ENCODE results near the gene RALBP1.

DNA sequence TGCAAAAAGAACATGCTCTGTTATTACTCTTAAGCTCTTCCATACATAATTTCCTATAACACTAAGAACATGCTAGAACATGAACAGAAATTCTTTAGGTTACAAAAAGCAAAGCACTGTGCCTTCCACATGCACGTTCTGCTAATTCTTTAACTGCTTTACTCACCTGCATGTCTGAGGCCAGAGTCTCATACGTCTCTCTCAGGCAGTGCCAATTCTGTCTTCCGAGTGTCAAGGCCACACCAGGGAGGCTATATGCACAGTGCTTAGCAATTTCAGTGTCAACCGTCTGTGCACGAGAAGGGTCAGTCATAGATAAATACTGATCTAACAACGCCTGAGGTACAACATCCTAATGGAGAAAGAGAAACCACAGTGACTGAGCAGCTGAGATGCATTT is 83.9 kb downstream of the RALBP1 start:
- TF ChIP-seq POLR2A (IDR thresholded peaks at IDR 0.05): no peak
- TF ChIP-seq, protein P1, sequence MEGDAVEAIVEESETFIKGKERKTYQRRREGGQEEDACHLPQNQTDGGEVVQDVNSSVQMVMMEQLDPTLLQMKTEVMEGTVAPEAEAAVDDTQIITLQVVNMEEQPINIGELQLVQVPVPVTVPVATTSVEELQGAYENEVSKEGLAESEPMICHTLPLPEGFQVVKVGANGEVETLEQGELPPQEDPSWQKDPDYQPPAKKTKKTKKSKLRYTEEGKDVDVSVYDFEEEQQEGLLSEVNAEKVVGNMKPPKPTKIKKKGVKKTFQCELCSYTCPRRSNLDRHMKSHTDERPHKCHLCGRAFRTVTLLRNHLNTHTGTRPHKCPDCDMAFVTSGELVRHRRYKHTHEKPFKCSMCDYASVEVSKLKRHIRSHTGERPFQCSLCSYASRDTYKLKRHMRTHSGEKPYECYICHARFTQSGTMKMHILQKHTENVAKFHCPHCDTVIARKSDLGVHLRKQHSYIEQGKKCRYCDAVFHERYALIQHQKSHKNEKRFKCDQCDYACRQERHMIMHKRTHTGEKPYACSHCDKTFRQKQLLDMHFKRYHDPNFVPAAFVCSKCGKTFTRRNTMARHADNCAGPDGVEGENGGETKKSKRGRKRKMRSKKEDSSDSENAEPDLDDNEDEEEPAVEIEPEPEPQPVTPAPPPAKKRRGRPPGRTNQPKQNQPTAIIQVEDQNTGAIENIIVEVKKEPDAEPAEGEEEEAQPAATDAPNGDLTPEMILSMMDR (IDR thresholded peaks at IDR 0.05): no peak

Data from body of pancreas (tissue), 4 donors.